Measurements from ENCODE around the gene NUP153.

NUP153 gene

DNA sequence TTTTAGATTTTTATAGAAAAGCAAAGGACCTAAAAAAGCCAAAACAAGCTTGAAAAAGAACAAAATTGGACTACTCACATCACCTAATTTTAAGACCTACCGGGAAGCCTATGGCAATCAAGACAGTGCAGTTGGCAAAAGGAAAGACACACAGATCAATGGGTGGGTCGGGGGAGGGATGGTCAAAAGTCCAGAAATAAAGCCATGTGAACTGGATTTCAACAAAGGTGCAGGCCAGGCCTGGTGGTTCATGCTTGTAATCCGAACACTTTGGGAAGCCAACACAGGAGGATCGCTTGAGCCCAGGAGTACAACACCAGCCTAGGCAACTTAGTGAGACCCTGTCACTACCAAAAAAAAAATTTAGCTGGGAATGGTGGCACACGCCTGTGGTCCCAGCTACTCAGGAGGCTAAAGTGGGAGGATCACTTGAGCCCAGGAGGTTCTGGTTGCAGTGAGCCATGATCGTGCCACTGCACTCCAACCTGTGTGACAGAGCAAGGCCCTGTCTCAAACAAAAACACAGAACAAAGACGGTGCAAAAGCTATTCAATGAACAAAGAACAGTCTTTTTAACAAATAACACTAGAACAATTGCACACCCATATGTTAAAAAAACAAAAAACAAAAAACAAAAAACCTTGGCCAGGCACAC, 34.5 kb downstream of the NUP153 start:
- DNase-seq (ENCODE audit: extremely low spot score, insufficient read length, low read depth) (no peak), FAIRE-seq (no peak)

DNA sequence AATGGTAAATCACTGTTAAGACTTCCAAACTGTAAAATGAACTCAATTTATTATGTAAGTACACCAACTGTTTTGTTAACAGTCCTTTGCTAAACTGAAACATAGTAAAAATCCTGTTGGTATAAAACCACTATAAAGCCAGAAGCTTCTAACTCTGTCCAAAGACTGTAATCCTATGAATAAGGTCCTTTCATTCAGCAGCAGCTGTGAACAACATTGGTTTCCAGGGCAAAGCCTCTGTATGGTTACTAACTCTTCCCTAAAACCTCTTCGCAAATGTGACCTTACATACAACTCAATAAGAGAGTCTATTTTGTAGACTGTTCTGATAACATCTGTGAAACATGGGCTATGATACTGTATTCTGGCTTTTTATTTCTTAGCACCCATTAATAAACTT, 40.1 kb downstream of the NUP153 start:
- DNase-seq (ENCODE audit: extremely low spot score, insufficient read length, low read depth): no peak

DNA sequence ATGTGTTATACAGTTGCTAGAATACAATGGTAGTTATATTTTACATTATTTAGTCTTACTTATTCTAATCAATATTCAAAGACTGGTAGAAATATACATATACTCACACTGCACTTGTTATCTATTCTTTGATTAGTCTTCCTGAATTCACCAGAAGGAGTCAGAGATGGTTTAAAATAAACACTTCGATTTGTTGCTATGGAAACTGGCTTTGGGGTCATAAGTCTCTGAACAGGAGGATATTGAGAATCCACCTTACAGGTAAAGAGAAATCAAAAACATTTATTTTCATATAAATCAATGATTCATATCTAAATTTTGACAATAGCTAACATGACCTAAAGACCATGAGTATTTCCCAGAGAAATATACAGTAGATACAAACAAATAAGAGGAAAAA, 41.6 kb downstream of the NUP153 start:
- DNase-seq (ENCODE audit: extremely low spot score, insufficient read length, low read depth) (no peak), FAIRE-seq (no peak)

More for the DNA sequence above, 40.1 kb downstream of the NUP153 start:
- no peak for FAIRE-seq

DNA sequence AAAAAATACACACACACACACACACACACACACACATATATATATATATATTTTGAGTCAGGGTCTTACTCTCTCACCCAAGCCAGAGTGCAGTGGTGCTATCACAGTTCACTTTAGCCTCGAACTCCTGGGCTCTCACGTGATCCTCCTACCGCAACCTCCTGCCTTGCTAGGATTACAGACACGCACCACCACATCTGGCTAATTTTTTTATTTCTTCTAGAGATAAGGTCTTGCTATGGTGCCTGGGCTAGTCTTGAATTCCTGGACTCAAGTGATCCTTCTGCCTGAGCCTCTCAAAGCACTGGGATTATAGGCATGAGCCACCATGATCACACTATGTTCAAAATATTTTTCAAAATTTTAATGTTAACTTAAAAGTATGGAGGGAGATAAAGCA, 43.5 kb downstream of the NUP153 start:
- DNase-seq (ENCODE audit: extremely low spot score, insufficient read length, low read depth) (no peak), FAIRE-seq (no peak)

DNA sequence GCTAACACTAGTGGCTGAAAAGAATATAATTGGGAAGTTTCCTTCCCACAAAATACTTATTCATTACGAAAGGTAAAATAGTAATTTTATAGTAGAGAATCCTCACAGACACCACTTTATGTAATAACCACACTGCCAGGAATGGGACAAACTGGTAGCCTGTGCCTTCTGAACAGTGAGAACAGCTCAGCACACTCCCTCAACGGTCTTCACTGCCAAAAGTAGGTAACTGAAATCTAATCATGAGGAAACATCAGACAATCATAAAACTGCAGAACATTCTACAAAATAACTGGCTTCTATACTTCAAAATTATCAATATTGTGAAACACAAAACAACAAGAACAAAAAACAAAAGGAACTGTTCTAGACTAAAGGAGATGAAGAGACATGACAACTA, 44.1 kb downstream of the NUP153 start:
- DNase-seq (ENCODE audit: extremely low spot score, insufficient read length, low read depth) (no peak), FAIRE-seq (no peak)

DNA sequence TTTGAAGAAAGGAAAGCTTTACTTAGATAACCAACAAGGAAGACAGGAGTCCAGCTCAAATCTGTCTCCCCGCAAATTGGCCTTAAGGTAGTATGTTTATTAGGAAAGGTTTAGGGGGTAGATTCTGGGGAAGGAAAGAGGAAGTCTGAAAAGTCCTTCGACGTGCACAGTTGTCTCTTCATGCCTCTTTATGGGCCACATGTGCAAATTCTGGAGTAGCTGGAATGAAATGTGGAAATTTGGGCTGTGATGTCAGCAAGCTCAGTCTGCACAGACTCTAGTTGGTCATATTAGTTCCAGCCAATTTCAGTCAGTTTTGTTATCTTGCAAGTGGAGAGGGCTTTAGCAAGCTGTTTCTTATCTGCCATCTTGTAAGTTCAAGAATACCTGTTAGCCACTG, 50.1 kb downstream of the NUP153 start:
- no peak for DNase-seq (ENCODE audit: extremely low spot score, insufficient read length, low read depth)
- no peak for FAIRE-seq

DNA sequence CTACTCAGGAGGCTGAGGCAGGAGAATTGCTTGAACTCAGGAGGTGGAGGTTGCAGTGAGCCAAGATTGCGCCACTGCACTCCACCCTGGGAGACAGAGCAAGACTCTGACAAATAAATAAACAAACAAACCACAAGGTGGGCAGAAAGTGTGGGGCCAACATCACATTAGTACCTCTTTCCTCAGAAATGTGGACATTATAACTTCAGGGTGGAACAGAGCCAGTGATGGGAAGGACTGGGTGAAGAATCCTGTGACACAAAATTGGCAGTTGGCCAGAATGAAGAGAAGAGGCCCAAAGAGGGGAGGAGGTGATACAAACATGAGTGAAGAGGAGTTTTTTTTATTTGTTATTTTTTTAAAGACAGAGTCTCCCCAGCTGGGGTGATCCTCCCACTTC, 50.6 kb downstream of the NUP153 start:
- no peak for DNase-seq (ENCODE audit: extremely low spot score, insufficient read length, low read depth)
- FAIRE-seq: no peak

DNA sequence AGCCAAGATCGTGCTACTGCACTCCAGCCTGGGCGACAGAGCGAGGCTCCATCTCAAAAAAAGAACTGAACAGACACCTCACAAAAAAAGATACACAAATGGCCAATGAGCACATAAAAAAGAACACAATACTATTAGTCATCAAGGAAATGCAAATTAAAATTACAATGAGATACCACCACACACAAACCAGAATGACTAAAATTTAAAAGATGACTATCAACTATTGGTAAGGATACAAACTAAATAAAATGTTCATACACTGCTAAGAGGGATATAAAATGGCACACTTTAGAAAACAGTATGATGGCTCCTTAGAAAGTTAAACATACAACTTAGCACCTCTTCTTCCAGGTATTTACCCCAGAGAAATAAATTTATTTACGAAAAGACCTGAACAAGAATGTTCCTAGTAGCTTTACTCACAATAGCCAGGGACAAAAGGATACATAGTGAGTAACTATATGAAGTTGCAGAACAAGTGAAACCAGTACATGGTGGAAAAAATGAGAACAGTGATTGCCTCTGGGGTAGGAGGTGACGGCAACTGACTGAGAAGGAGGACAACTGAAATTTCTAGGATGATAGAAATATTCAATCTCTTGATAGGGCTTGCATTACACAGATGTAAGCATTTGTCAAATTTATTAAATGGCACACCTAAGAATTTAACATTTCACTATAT, 53.4 kb downstream of the NUP153 start:
- DNase-seq (ENCODE audit: extremely low spot score, insufficient read length, low read depth) (no peak), FAIRE-seq (no peak)

DNA sequence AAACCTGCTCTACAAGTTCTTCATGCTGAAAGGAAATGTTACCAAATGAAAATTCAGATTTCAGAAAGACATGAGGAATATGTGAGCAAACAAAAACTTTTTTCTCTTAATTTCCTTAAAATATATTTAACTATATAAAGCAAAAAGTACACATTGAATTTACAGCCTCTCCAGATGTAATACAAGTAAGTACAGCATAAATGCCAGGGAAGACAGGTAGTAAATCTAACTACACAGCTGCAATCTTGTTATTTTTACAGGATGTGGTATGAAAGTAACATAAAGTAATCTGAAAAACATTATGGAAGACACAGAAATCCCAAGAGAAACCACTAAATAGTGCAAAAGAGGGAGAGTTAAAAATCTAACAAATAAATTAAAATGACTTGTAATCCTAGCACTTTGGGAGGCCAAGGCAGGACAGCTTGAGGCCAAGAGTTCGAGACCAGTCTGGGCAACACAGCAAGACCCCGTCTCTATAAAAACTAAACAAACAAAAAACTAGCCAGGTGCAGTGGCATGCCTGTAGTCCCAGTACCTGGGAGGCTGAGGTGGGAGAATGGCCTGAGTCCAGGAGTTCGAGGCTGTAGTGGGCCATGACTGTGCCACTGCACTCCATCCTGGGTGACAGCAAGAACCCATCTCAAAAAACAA, 55.9 kb downstream of the NUP153 start:
- no peak for DNase-seq (ENCODE audit: extremely low spot score, insufficient read length, low read depth)
- no peak for FAIRE-seq

DNA sequence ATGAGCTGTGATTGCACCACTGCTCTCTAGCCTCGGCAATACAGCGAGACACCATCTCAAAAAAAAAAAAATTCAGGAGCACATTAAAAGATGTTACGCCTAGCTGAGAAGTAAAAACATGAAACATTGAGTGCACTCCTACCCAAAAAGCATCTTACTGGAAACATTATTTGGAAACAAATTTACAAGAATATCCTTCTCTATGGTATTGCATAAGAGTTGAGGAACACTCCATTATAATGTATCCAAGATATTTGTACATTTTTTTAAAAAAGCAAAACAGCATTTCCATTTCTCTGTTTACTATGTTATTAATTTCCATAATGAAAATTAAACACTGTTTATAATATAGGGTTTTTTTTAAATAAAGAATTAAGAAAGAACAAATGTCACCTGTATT, 58.0 kb downstream of the NUP153 start:
- FAIRE-seq: no peak

DNA sequence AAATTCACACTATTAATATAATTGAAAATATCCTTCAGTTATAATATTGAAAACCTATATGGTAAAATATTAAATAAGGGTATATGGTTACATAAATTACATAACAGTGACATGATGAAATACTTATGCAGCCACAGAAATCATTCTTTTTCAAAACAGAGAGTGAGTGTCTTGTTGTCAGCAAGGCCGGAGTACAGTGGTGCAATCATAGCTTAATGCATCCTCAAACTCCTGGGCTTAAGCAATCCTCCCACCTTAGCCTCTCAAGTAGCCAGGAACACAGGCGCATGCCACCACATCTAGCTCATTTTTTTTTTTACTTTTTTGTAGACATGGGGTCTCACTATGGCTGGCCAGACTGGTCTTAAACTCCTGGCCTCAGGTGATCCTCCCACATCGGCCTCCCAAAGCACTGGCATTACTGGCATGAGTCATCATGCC, 66.2 kb downstream of the NUP153 start:
- DNase-seq (ENCODE audit: extremely low spot score, insufficient read length, low read depth) (no peak), FAIRE-seq (no peak)

More for the DNA sequence above, 58.0 kb downstream of the NUP153 start:
- DNase-seq (ENCODE audit: extremely low spot score, insufficient read length, low read depth): no peak

DNA sequence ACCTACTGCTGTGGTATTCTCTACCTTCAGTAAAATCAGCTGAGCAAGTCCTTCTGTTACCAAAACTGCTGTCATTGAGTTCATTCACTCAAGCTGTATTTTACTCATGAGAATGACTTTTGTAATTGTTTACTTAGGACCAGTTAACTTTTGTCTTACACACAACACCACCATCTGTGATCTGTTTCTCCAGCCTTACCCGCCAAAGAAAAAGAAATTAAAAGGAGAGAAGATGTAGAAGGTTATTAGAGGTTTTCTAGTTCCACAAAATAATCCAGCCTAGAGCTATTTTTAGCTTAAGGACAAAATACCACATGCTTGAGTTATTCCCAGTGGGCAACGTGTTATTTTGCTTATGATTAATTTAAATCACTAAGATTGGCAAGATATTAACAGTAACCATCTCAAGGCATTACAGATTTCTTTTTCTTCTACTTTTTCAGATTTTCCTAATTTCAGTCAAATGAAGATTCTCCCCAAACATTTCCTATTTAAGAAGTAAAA, 68.5 kb downstream of the NUP153 start:
- no peak for FAIRE-seq

DNA sequence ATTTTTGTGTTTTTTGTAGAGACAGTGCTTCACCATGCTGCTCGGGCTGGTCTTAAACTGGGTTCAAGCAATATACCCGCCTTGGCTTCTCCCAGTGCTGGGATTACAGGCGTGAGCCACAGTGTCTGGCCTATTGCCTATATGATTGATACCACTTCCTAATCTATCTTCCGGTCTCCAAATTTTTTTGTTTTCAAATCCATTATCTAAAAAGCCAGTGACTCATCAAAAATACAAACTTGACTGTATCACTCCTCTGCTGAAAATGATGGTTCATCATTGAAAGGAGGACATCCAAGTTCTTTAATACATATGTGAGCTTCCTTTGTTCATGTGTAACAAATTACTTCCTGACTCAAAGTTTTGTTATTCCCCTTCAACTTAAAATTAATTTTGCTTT, 71.2 kb downstream of the NUP153 start:
- FAIRE-seq (no peak), DNase-seq (ENCODE audit: extremely low spot score, insufficient read length, low read depth) (no peak)

More for the DNA sequence above, 68.5 kb downstream of the NUP153 start:
- DNase-seq (ENCODE audit: extremely low spot score, insufficient read length, low read depth): no peak

DNA sequence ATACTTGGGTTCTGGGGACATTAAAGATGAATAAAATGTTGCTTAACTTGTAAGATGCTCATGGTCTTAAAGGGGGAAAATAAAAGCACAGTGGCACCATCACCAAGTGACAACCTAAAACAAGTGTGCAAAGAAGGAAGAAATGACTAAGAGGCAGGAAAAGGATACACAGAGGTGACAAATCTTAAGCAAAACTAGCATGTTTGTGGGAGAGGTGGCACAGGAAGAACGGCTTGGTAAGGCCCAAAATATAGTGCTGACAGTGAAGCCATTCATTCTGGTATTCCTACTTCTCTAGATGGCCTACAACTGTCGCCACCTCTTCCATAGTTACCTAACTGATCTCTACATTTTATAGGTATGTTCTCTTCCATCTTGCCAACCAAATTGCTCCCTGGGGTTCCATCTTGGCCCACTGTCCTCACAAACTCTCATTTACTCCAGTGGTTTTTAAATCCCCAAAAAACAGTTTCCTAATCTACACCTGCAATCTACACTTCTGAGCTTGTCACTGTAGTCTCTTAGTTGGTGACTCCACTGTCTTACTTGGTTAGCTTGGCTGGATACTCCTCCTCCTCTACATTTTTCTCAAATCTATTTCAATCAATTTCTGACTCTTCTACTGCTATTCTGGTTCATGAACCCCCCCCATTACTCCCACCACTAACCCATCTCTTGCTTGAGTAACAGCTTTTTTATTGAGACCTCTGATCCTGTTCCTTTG, 73.1 kb downstream of the NUP153 start:
- DNase-seq (ENCODE audit: extremely low spot score, insufficient read length, low read depth) (no peak), FAIRE-seq (peak; percentile 42)

DNA sequence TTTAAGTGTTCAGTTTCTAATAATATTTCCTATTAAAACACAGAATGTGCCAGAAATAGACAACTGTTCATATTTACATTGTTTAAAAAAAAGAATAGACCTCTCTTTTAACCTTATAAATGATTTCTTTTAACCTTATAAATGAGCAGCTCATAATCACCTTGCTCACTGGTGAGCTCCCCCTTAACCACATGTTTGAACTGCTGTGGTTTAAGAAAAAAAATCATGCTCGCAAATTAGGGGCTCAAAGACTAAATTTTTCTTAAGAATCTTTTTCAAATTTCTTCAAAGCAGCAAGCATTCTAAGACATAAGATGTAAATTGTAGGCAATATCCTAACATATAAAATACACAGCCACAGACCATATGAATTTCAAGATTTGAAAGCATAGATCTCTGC, 73.8 kb downstream of the NUP153 start:
- FAIRE-seq (no peak), DNase-seq (ENCODE audit: extremely low spot score, insufficient read length, low read depth) (no peak)

DNA sequence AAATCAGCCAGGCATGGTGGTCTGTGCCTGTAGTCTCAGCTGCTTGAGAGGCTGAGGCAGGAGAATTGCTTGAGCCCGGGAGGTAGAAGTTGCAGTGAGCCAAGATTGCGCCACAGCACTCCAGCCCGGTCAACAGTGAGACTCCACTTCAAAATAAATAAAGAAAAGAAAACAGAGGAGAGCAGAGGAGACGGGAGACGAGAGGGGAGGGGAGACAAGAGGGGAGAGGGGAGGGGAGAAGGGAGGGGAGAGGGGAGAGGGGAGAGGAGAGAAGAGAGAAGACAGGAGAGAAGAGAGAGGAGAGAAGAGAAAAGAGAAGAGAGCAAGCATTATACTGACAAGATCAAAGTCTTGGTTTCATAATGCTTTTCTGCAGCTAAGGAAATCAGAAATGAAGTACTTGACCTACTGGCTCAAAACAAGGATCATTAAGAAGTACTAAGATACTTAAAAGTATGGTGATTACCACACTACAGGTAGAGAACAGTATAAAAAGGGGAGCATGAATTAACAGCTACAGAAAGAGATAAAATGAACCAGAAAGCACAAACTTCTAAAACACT, 76.1 kb downstream of the NUP153 start:
- DNase-seq (ENCODE audit: extremely low spot score, insufficient read length, low read depth) (no peak), FAIRE-seq (no peak)

DNA sequence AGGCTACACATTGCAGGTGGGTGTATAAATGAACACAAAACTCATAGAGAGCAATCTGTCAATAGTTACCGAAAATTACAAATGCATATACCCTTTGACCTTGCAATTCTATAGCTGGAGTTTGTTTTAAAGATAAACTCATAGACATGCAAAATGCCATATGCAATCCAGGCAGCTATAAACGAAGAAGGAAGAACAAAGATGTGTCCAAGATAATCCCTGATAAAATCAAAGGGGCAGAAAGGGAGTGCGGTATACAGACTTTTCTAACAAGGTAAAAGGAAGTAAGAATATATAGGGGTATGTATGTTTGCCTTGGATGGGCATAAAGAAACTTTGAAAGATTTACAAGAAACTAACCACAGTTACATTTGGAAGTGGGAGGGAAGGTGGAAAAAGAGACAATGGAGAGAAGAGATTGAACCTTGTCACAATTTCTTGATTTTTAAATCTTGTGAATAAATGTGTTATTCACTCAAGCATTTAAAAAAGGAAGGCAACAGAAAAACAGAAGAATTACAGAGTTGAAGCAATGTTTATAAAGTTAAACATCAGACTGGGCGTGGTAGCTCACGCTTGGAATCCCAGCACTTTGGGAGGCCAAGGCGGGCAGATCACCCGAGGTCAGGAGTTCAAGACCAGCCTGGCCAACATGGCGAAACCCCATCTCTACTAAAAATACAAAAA, 76.8 kb downstream of the NUP153 start:
- no peak for DNase-seq (ENCODE audit: extremely low spot score, insufficient read length, low read depth)
- no peak for FAIRE-seq

DNA sequence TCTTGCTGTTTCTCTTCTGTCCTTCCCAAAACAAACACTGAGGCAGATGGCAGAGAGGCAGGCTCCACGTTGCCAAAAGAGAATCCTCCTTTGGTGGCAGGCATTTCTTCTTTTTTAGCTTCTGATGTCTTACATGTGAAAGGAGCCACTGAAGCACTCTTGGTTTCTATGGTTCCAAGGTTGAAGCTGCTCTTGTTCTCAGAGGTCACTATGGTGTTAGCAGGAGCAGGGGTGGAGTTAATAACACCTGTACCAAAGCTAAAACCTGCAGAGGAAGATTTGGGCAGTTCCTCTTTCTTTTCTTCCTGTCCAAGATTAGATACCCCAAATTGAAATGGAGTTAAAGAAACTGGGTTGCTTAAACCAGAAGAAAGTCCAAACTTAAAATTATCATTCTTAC, 77.9 kb downstream of the NUP153 start:
- DNase-seq (ENCODE audit: extremely low spot score, insufficient read length, low read depth): no peak

DNA sequence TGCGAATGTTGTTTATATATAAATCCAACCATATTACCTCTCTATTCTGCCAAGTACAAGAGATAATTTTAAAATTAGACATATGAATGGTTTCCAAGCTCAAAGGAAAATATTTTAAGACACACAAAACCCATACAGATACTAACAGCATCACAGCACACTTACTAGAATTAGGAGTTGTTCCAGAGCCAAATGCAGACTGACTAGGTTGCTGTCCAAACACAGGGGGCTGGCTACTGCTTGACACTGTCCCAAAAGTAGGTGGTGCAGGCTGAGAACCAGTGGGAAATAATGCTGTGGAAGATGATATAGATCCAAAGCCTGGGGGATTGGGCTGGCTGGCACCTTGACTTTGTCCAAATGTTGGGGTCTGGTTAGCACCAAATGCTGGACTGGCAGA, 82.3 kb downstream of the NUP153 start:
- DNase-seq (ENCODE audit: extremely low spot score, insufficient read length, low read depth) (no peak), FAIRE-seq (no peak)

More for the DNA sequence above, 77.9 kb downstream of the NUP153 start:
- peak; percentile 66 for FAIRE-seq

DNA sequence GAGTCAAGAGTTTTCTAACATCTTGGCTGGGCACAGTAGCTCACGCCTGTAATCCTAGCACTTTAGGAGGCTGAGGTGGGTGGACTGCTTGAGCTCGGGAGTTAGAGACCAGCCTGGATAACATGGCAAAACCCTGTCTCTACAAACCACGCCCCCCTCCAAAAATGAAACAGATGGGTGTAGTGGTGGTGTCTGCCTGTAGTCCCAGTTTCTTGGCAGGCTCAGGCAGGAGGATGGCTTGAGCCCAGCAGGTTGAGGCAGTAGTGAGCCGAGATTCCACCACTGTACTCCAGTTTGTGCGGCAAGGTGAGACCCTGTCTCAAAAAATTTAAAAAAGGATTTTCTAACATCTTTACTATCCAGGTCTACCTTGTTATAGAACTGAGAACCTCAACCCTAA, 84.6 kb downstream of the NUP153 start:
- no peak for DNase-seq (ENCODE audit: extremely low spot score, insufficient read length, low read depth)
- FAIRE-seq: no peak
